HCT116 (cell line): ENCODE results near the gene CHERP.

Experiments
- CTCF ChIP-seq, 3 experiments: fragments of 200-600 bp in 1 of 3; sonication (generic) in 1 of 3; IDR thresholded peaks in 2 of 3; conservative IDR thresholded peaks in 1 of 3; 2 replicates each; pipeline ENCODE4 v1.5.1; 2012 to 2017; ENCODE audit warnings: low read depth in 2 of 3, low read length in 2 of 3, antibody characterized with exemption in 1 of 3, borderline replicate concordance in 1 of 3, control low read depth in 1 of 3, mild to moderate bottlenecking in 1 of 3, mixed read lengths in 1 of 3, mixed run types in 1 of 3, moderate library complexity in 1 of 3; ENCODE audit not compliant: insufficient read depth in 1 of 3
- POLR2A ChIP-seq: IDR thresholded peaks from 2 replicates; pipeline ENCODE4 v1.7.0; 2011; ENCODE audit warnings: borderline replicate concordance; ENCODE audit not compliant: insufficient read depth, insufficient read length; ENCODE audit errors: extremely low read depth
- POLR2AphosphoS5 ChIP-seq: IDR thresholded peaks from 2 replicates; pipeline ENCODE4 v1.6.1; 2011; ENCODE audit warnings: mild to moderate bottlenecking, low read depth, low read length, moderate library complexity
- RAD21 ChIP-seq: IDR thresholded peaks from 2 replicates; pipeline ENCODE4 v1.6.1; 2012; ENCODE audit warnings: low read depth, mild to moderate bottlenecking
- ZBTB33 ChIP-seq: IDR thresholded peaks from 2 replicates; pipeline ENCODE4 v1.6.1; 2011; ENCODE audit warnings: mild to moderate bottlenecking, low read length, moderate library complexity; ENCODE audit not compliant: insufficient replicate concordance; ENCODE audit errors: extremely low read depth
- ZNF274 ChIP-seq: fragments of 200-500 bp; sonication (Bioruptor generic); IDR thresholded peaks from 2 replicates; pipeline ENCODE4 v1.6.1; 2014; ENCODE audit warnings: mild to moderate bottlenecking, low read depth, low read length, inconsistent platforms

GRCh38 chr19:16540948-16541347 lies 1.3 kb downstream of the CHERP start:
- TF ChIP-seq POLR2AphosphoS5: no peak
- no peak for TF ChIP-seq CTCF (IDR thresholded peaks at IDR 0.05 in 2 of 3, conservative IDR thresholded peaks at IDR 0.05 in 1 of 3; ENCODE audit: borderline replicate concordance in 1 of 3, insufficient read depth in 1 of 3, low read depth in 2 of 3, low read length in 2 of 3)
- TF ChIP-seq ZBTB33: no peak
- TF ChIP-seq ZNF274: no peak
- TF ChIP-seq POLR2A: no peak
- TF ChIP-seq RAD21: no peak
